K562 (cell line): ENCODE results near the gene ZNF768. TPM values are rescaled to one million over a fixed set of nuclear protein-coding genes. Genes with fewer than 3 reads are reported as not detected.
A peak's percentile ranks its signal among the peaks of the same experiment; 100 is the strongest.

Source experiments
- MAFG ChIP-seq: fragments of 450-650 bp; conservative IDR thresholded peaks from 2 replicates; pipeline ENCODE4 v1.6.1; 2016; ENCODE audit warnings: missing genetic modification characterization, missing compliant biosample characterization
- MTA1 ChIP-seq: fragments of 450-650 bp; IDR thresholded peaks from 2 replicates; pipeline ENCODE4 v1.6.1; 2017; ENCODE audit warnings: borderline replicate concordance
- NCOA1 ChIP-seq: fragments of 450-650 bp; IDR thresholded peaks from 2 replicates; pipeline ENCODE4 v1.6.1; 2016; ENCODE audit warnings: low read depth
- NR2C1 ChIP-seq, 2 experiments: fragments of 450-650 bp; IDR thresholded peaks; 2 replicates each; pipeline ENCODE4 v1.6.1; 2017; ENCODE audit warnings: mild to moderate bottlenecking in 2 of 2, antibody characterized with exemption in 1 of 2, inconsistent platforms in 1 of 2, missing compliant biosample characterization in 1 of 2, missing genetic modification characterization in 1 of 2
- PCBP2 ChIP-seq: fragments of 200-400 bp; formaldehyde crosslinking; IDR thresholded peaks from 2 replicates; pipeline ENCODE4 v1.6.1; 2018; ENCODE audit warnings: low read length, low read depth, mild to moderate bottlenecking, moderate library complexity; ENCODE audit not compliant: poor library complexity, severe bottlenecking
- PTTG1 ChIP-seq: fragments of 450-650 bp; IDR thresholded peaks from 2 replicates; pipeline ENCODE4 v1.6.1; 2016; ENCODE audit warnings: low read depth, mild to moderate bottlenecking, missing genetic modification characterization, missing compliant biosample characterization
- SETDB1 ChIP-seq: IDR thresholded peaks from one replicate; pipeline ENCODE4 v1.6.1; 2012; ENCODE audit warnings: low read length, control low read depth, inconsistent platforms
- SLC30A9 ChIP-seq: fragments of 250-450 bp; sonication (Bioruptor Pico); IDR thresholded peaks from 2 replicates; pipeline ENCODE4 v1.8.0; 2022; ENCODE audit warnings: mild to moderate bottlenecking, moderate library complexity
- SMAD3 ChIP-seq: fragments of 450-650 bp; formaldehyde crosslinking; conservative IDR thresholded peaks from 2 replicates; pipeline ENCODE4 v1.4.0; 2020; ENCODE audit warnings: mild to moderate bottlenecking
- TAF1 ChIP-seq: IDR thresholded peaks from 2 replicates; pipeline ENCODE4 v1.6.1; 2011; ENCODE audit warnings: mild to moderate bottlenecking, low read length, moderate library complexity; ENCODE audit not compliant: insufficient read depth, control insufficient read depth, severe bottlenecking; ENCODE audit errors: extremely low read depth
- polyA plus RNA-seq, 8 experiments: library from polyadenylated mRNA; depleted of rRNA in 4 of 8; stranded (reverse) in 5 of 8; unstranded in 3 of 8; fragments of >200 nt; fragmentation: Nextera tagmentation in 2 of 8; fragmentation: Illumina TruSeq in 1 of 8; extraction: Ambion mirVana in 2 of 8; extraction: Trizol in 1 of 8; gene quantifications; 2 replicates each; pipeline versions ENCODE4 v1.2.1 to v1.2.3, GENCODE V29; 2011 to 2014; ENCODE audit warnings: inconsistent platforms in 1 of 8, missing spikeins in 1 of 8
- total RNA-seq, 7 experiments: library from RNA; depleted of rRNA in 6 of 7; stranded (reverse); fragments of >200 nt in 6 of 7; fragmentation: Illumina TruSeq in 2 of 7; extraction: Trizol in 2 of 7; gene quantifications; 2 replicates each; pipeline versions ENCODE4 v1.2.1 to v1.2.3, GENCODE V29; 2011 to 2021; ENCODE audit warnings: low replicate concordance in 1 of 7
- TF ChIP-seq, protein P1 (sequence below): fragments of 450-650 bp; IDR thresholded peaks from 2 replicates; pipeline ENCODE4 v1.7.1; 2018; ENCODE audit warnings: mild to moderate bottlenecking, low read depth; ENCODE audit not compliant: partially characterized antibody
- TF ChIP-seq, protein P2 (sequence below): sonication (generic); formaldehyde crosslinking; IDR thresholded peaks from 2 replicates; pipeline ENCODE4 v1.8.1; 2023; ENCODE audit warnings: mild to moderate bottlenecking, missing genetic modification reagents
- TF ChIP-seq, protein P3 (sequence below): sonication (generic); formaldehyde crosslinking; IDR thresholded peaks from 2 replicates; pipeline ENCODE4 v1.8.0; 2022; ENCODE audit warnings: mild to moderate bottlenecking, missing genetic modification reagents
- TF ChIP-seq, protein P4 (sequence below): sonication (generic); formaldehyde crosslinking; IDR thresholded peaks from 2 replicates; pipeline ENCODE4 v1.8.0; 2022; ENCODE audit warnings: mild to moderate bottlenecking, missing genetic modification reagents

Gene ZNF768
- total and polyA plus RNA-seq, 9 of the 15 experiments (the other 6 are each of a cell fraction or from before 2014, with no cell fraction given): 0.13 to 50.7 (median 26.9) TPM

GRCh38 chr16:30557957-30558788 is 31.8 kb upstream of the ZNF768 start, which contains the start of gene ZNF764 (continued):
- TF ChIP-seq SLC30A9: no peak
- TF ChIP-seq NR2C1 (IDR thresholded peaks at IDR 0.05): peak; percentile 98
- TF ChIP-seq NR2C1 (tag; IDR thresholded peaks at IDR 0.05): peak; percentile 100
- TF ChIP-seq, protein P1, sequence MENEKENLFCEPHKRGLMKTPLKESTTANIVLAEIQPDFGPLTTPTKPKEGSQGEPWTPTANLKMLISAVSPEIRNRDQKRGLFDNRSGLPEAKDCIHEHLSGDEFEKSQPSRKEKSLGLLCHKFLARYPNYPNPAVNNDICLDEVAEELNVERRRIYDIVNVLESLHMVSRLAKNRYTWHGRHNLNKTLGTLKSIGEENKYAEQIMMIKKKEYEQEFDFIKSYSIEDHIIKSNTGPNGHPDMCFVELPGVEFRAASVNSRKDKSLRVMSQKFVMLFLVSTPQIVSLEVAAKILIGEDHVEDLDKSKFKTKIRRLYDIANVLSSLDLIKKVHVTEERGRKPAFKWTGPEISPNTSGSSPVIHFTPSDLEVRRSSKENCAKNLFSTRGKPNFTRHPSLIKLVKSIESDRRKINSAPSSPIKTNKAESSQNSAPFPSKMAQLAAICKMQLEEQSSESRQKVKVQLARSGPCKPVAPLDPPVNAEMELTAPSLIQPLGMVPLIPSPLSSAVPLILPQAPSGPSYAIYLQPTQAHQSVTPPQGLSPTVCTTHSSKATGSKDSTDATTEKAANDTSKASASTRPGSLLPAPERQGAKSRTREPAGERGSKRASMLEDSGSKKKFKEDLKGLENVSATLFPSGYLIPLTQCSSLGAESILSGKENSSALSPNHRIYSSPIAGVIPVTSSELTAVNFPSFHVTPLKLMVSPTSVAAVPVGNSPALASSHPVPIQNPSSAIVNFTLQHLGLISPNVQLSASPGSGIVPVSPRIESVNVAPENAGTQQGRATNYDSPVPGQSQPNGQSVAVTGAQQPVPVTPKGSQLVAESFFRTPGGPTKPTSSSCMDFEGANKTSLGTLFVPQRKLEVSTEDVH: no peak
- no peak for TF ChIP-seq SETDB1
- TF ChIP-seq, protein P2, sequence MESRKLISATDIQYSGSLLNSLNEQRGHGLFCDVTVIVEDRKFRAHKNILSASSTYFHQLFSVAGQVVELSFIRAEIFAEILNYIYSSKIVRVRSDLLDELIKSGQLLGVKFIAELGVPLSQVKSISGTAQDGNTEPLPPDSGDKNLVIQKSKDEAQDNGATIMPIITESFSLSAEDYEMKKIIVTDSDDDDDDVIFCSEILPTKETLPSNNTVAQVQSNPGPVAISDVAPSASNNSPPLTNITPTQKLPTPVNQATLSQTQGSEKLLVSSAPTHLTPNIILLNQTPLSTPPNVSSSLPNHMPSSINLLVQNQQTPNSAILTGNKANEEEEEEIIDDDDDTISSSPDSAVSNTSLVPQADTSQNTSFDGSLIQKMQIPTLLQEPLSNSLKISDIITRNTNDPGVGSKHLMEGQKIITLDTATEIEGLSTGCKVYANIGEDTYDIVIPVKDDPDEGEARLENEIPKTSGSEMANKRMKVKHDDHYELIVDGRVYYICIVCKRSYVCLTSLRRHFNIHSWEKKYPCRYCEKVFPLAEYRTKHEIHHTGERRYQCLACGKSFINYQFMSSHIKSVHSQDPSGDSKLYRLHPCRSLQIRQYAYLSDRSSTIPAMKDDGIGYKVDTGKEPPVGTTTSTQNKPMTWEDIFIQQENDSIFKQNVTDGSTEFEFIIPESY: no peak; the same call in 1 of the 2 replicates
- TF ChIP-seq TAF1: peak; percentile 86
- TF ChIP-seq, protein P3, sequence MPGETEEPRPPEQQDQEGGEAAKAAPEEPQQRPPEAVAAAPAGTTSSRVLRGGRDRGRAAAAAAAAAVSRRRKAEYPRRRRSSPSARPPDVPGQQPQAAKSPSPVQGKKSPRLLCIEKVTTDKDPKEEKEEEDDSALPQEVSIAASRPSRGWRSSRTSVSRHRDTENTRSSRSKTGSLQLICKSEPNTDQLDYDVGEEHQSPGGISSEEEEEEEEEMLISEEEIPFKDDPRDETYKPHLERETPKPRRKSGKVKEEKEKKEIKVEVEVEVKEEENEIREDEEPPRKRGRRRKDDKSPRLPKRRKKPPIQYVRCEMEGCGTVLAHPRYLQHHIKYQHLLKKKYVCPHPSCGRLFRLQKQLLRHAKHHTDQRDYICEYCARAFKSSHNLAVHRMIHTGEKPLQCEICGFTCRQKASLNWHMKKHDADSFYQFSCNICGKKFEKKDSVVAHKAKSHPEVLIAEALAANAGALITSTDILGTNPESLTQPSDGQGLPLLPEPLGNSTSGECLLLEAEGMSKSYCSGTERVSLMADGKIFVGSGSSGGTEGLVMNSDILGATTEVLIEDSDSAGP (CRISPR knock-in tag): no peak
- no peak for TF ChIP-seq SMAD3 (CRISPR knock-in tag)
- no peak for TF ChIP-seq MAFG (tag)
- TF ChIP-seq, protein P4, sequence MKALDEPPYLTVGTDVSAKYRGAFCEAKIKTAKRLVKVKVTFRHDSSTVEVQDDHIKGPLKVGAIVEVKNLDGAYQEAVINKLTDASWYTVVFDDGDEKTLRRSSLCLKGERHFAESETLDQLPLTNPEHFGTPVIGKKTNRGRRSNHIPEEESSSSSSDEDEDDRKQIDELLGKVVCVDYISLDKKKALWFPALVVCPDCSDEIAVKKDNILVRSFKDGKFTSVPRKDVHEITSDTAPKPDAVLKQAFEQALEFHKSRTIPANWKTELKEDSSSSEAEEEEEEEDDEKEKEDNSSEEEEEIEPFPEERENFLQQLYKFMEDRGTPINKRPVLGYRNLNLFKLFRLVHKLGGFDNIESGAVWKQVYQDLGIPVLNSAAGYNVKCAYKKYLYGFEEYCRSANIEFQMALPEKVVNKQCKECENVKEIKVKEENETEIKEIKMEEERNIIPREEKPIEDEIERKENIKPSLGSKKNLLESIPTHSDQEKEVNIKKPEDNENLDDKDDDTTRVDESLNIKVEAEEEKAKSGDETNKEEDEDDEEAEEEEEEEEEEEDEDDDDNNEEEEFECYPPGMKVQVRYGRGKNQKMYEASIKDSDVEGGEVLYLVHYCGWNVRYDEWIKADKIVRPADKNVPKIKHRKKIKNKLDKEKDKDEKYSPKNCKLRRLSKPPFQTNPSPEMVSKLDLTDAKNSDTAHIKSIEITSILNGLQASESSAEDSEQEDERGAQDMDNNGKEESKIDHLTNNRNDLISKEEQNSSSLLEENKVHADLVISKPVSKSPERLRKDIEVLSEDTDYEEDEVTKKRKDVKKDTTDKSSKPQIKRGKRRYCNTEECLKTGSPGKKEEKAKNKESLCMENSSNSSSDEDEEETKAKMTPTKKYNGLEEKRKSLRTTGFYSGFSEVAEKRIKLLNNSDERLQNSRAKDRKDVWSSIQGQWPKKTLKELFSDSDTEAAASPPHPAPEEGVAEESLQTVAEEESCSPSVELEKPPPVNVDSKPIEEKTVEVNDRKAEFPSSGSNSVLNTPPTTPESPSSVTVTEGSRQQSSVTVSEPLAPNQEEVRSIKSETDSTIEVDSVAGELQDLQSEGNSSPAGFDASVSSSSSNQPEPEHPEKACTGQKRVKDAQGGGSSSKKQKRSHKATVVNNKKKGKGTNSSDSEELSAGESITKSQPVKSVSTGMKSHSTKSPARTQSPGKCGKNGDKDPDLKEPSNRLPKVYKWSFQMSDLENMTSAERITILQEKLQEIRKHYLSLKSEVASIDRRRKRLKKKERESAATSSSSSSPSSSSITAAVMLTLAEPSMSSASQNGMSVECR (CRISPR knock-in tag): no peak
- TF ChIP-seq NCOA1: no peak
- no peak for TF ChIP-seq PCBP2
- no peak for TF ChIP-seq PTTG1 (tag)
- TF ChIP-seq MTA1: no peak
